Measurements from ENCODE around the gene PPP2R2B.
A peak's percentile ranks its signal among the peaks of the same experiment; 100 is the strongest.

Gene PPP2R2B

DNA sequence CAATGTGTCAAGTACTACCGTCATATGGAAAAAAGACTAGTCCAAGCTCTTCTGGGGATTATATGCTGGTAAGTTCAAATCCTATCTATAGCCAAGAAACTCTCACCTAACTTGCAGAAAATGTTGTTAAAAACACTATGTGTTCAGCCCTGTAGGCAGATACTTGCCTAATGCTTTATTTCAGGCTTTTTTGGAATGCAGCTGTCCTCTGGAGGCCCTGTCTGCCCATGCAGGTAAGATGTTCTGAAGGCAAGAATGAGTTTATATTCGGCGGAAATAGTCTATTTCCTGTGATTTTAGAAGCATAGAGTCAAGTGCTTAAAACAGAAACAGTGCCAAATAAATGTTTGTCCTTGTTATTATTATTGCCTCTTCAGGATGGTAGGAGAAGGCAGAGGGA, 34.3 kb upstream of the PPP2R2B start:
- TF ChIP-seq CTBP1 (IDR thresholded peaks at IDR 0.05; ENCODE audit: borderline replicate concordance) (no peak), ZNF384 (IDR thresholded peaks at IDR 0.05) (no peak), SUZ12 (IDR thresholded peaks at IDR 0.05) (no peak), NFRKB (IDR thresholded peaks at IDR 0.05) (no peak), L3MBTL2 (conservative IDR thresholded peaks at IDR 0.05) (no peak), HDGF (IDR thresholded peaks at IDR 0.05; ENCODE audit: borderline replicate concordance) (no peak)
- TF ChIP-seq, protein P1, sequence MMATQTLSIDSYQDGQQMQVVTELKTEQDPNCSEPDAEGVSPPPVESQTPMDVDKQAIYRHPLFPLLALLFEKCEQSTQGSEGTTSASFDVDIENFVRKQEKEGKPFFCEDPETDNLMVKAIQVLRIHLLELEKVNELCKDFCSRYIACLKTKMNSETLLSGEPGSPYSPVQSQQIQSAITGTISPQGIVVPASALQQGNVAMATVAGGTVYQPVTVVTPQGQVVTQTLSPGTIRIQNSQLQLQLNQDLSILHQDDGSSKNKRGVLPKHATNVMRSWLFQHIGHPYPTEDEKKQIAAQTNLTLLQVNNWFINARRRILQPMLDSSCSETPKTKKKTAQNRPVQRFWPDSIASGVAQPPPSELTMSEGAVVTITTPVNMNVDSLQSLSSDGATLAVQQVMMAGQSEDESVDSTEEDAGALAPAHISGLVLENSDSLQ (IDR thresholded peaks at IDR 0.05): no peak
- ChIA-PET CTCF (no interaction called here), POLR2A (no interaction called here)
- no peak for DNase-seq (ENCODE audit: extremely low spot score)

DNA sequence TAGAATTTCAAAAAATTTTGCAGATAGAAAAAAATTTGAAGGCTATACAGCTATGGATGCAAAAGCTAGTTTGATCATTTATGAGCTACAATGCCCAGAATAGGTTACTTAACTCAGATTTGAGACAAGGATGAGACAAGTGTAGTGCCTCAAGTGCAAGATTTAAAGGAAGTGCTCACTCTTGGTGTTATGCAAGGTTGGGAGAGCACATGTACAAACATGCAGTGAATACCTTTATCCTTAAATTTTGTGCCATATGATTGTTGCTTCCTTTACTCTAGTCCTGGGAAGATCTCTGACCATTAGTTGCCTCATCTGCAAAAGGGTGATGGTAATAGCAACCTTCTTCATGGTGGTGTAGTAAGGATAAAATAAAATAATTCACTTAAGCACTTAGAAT, 31.7 kb upstream of the PPP2R2B start:
- TF ChIP-seq SUZ12 (IDR thresholded peaks at IDR 0.05): no peak
- no peak for TF ChIP-seq LEF1 (IDR thresholded peaks at IDR 0.05; ENCODE audit: borderline replicate concordance)
- no peak for TF ChIP-seq SP1 (IDR thresholded peaks at IDR 0.05)
- TF ChIP-seq FOXK2 (IDR thresholded peaks at IDR 0.05): no peak
- no peak for TF ChIP-seq TARDBP (IDR thresholded peaks at IDR 0.05)
- TF ChIP-seq ELF4 (IDR thresholded peaks at IDR 0.05): no peak
- no peak for TF ChIP-seq FOXA1 (IDR thresholded peaks at IDR 0.05)
- no peak for TF ChIP-seq BHLHE40 (IDR thresholded peaks at IDR 0.05; ENCODE audit: borderline replicate concordance)
- no peak for TF ChIP-seq ARNT (IDR thresholded peaks at IDR 0.05)
- no peak for TF ChIP-seq ZNF384 (IDR thresholded peaks at IDR 0.05)
- no peak for TF ChIP-seq FOXM1 (IDR thresholded peaks at IDR 0.05; ENCODE audit: borderline replicate concordance)
- no peak for TF ChIP-seq NFRKB (IDR thresholded peaks at IDR 0.05)
- ChIA-PET POLR2A (no interaction called here), CTCF (interaction anchor here (1.0 kb wide), 1 partner anchor 22 kb away, joined by 3 read pairs; no protein-coding TSS in a partner anchor)
- no peak for DNase-seq (ENCODE audit: extremely low spot score)

DNA sequence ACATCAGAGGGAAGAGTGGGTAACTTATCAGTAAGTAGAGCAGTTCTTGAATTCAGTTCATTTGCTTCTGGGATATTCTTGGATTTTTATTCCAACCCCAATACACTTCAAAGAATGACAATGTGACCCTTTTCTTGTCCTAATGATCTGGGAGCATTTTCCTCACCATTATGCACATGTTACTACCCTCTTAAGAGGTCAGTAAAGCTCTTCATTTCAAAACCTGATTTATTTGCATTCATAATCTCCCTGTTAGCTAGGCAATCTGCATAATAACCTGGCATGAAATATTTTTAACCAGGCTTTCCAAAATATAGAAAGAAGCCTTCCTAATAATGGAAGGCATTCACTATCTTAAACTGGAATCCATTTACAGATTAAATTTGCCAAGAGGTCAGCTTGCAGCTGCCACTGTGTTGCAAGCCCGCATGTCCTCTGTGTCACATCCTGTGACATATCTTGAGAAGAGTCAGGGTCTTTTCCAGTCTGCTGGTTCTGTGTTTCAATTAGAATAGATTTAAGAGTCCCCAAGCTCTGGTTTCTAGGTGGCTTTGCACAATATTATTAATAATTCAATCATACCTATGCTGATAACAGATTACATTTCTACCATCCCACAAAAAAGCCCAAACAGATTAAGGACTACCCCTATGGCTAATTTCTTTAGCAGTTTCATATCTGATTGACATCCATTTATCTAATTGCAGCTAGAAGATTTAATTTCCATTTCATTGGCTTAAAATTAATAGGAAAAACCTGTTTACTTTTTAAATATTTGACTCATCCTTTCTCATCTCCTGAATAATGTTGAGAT, 30.9 kb upstream of the PPP2R2B start:
- TF ChIP-seq LEF1 (IDR thresholded peaks at IDR 0.05; ENCODE audit: borderline replicate concordance): no peak
- TF ChIP-seq HDGF (IDR thresholded peaks at IDR 0.05; ENCODE audit: borderline replicate concordance): no peak
- TF ChIP-seq L3MBTL2 (conservative IDR thresholded peaks at IDR 0.05): no peak
- TF ChIP-seq ZNF384 (IDR thresholded peaks at IDR 0.05): no peak
- no peak for TF ChIP-seq BHLHE40 (IDR thresholded peaks at IDR 0.05; ENCODE audit: borderline replicate concordance)
- TF ChIP-seq ELF4 (IDR thresholded peaks at IDR 0.05): no peak
- TF ChIP-seq CTBP1 (IDR thresholded peaks at IDR 0.05; ENCODE audit: borderline replicate concordance): no peak
- TF ChIP-seq FOXK2 (IDR thresholded peaks at IDR 0.05): no peak
- no peak for TF ChIP-seq SUZ12 (IDR thresholded peaks at IDR 0.05)

DNA sequence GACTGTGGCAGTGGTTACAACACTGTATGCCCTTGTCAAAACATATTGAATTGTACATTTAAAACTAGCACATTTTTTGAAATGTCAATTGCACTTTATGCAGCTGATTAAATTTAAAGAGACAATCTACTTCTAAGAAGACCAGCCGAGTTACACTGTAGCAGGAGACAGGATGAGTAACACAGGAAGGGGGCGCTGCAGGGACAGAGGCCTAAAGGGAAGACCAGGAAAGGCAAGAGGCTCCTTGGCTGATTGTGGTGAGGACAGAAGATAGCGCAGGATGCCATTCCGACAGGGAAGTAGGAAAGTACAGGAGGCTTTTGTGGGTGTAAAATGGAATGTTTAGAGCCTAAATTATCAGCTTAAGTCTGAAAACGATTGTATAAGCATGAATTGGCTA, 28.2 kb upstream of the PPP2R2B start:
- ChIA-PET POLR2A (no interaction called here), CTCF (interaction anchor here (0.6 to 0.7 kb wide), 3 partner anchors 36 to 1259 kb away, joined by 3 read pairs; no protein-coding TSS in a partner anchor)
- DNase-seq (ENCODE audit: extremely low spot score): peak; percentile 13
- TF ChIP-seq, protein P1 (IDR thresholded peaks at IDR 0.05): no peak
- TF ChIP-seq L3MBTL2 (conservative IDR thresholded peaks at IDR 0.05) (no peak), BHLHE40 (IDR thresholded peaks at IDR 0.05; ENCODE audit: borderline replicate concordance) (no peak), ZNF384 (IDR thresholded peaks at IDR 0.05) (no peak), TARDBP (IDR thresholded peaks at IDR 0.05) (no peak), FOXK2 (IDR thresholded peaks at IDR 0.05) (no peak), NFRKB (IDR thresholded peaks at IDR 0.05) (no peak), FOXM1 (IDR thresholded peaks at IDR 0.05; ENCODE audit: borderline replicate concordance) (no peak), FOXA1 (IDR thresholded peaks at IDR 0.05) (no peak), ELF4 (IDR thresholded peaks at IDR 0.05) (no peak), HDGF (IDR thresholded peaks at IDR 0.05; ENCODE audit: borderline replicate concordance) (no peak), SUZ12 (IDR thresholded peaks at IDR 0.05) (no peak), SP1 (IDR thresholded peaks at IDR 0.05) (no peak)

More for the DNA sequence above, 30.9 kb upstream of the PPP2R2B start:
- POLR2A ChIA-PET: no interaction called here
- no peak for DNase-seq (ENCODE audit: extremely low spot score)
- CTCF ChIA-PET: interaction anchor here (1.0 kb wide), 1 partner anchor 22 kb away, joined by 3 read pairs; no protein-coding TSS in a partner anchor

DNA sequence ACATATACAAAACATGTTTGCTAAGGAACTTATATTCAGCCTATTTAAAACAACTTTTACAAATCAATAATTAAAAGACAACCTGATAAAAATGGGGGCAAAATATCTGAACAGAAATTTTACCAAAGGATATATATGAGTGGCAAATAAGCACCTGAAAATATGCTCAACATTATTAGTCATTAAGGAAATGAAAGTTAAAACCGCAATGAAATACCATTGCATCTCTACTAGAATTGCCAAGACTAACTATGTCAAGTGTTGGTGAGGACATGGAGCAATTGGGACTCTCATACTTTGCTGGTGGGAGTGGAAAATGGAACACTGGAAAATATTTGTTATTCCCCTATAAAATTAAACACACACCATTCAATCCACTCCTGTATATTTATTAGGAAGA, 26.3 kb upstream of the PPP2R2B start:
- POLR2A ChIA-PET: no interaction called here
- CTCF ChIA-PET: no interaction called here
- DNase-seq (ENCODE audit: extremely low spot score): no peak
- TF ChIP-seq LEF1 (IDR thresholded peaks at IDR 0.05; ENCODE audit: borderline replicate concordance) (no peak), SUZ12 (IDR thresholded peaks at IDR 0.05) (no peak), L3MBTL2 (conservative IDR thresholded peaks at IDR 0.05) (no peak), TARDBP (IDR thresholded peaks at IDR 0.05) (no peak), SP1 (IDR thresholded peaks at IDR 0.05) (no peak), ZNF384 (IDR thresholded peaks at IDR 0.05) (no peak), FOXK2 (IDR thresholded peaks at IDR 0.05) (no peak), FOXM1 (IDR thresholded peaks at IDR 0.05; ENCODE audit: borderline replicate concordance) (no peak), HDGF (IDR thresholded peaks at IDR 0.05; ENCODE audit: borderline replicate concordance) (no peak), CTBP1 (IDR thresholded peaks at IDR 0.05; ENCODE audit: borderline replicate concordance) (no peak), ELF4 (IDR thresholded peaks at IDR 0.05) (no peak)
- TF ChIP-seq, protein P1 (IDR thresholded peaks at IDR 0.05): no peak

DNA sequence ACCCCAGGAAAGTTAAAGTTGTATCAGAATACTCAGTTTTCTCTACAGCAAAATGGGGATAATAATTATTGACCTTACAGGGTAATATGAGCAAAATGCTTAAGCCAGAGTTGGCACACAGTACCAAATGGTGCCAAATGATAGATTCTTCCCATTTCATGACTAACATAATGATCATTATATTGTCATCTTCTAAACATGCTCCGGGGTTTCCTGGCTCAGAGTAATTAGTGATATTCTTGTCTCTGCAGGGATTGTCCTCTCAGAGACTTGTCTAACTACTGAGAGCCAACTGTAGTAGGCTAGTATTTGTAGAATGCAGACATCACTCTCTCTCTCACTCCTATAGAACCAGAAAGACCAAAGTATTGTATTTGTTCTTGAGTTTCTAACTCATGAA, 25.2 kb upstream of the PPP2R2B start:
- no peak for DNase-seq (ENCODE audit: extremely low spot score)
- ChIA-PET CTCF (no interaction called here), POLR2A (no interaction called here)
- TF ChIP-seq LEF1 (IDR thresholded peaks at IDR 0.05; ENCODE audit: borderline replicate concordance) (no peak), ARNT (IDR thresholded peaks at IDR 0.05) (no peak), BHLHE40 (IDR thresholded peaks at IDR 0.05; ENCODE audit: borderline replicate concordance) (no peak), CTBP1 (IDR thresholded peaks at IDR 0.05; ENCODE audit: borderline replicate concordance) (no peak), TARDBP (IDR thresholded peaks at IDR 0.05) (no peak), ZNF384 (IDR thresholded peaks at IDR 0.05) (no peak), FOXK2 (IDR thresholded peaks at IDR 0.05) (no peak), FOXA1 (IDR thresholded peaks at IDR 0.05) (no peak), L3MBTL2 (conservative IDR thresholded peaks at IDR 0.05) (no peak), SUZ12 (IDR thresholded peaks at IDR 0.05) (no peak), FOXM1 (IDR thresholded peaks at IDR 0.05; ENCODE audit: borderline replicate concordance) (no peak), HDGF (IDR thresholded peaks at IDR 0.05; ENCODE audit: borderline replicate concordance) (no peak), SP1 (IDR thresholded peaks at IDR 0.05) (no peak), NFRKB (IDR thresholded peaks at IDR 0.05) (no peak), ELF4 (IDR thresholded peaks at IDR 0.05) (no peak)
- TF ChIP-seq, protein P1 (IDR thresholded peaks at IDR 0.05): no peak
